HEK293 (cell line): Measurements from ENCODE around the gene TNFRSF4.
A peak's percentile ranks its signal among the peaks of the same experiment; 100 is the strongest.

Experiments used
- BCL6B ChIP-seq: fragments of 450-650 bp; formaldehyde crosslinking; IDR thresholded peaks from 2 replicates; pipeline ENCODE4 v1.5.1; 2017; ENCODE audit warnings: missing biosample characterization, missing genetic modification characterization
- EGR2 ChIP-seq: fragments of 450-650 bp; formaldehyde crosslinking; IDR thresholded peaks from 2 replicates; pipeline ENCODE4 v1.5.1; 2016; ENCODE audit warnings: low read depth, missing biosample characterization, missing genetic modification characterization
- GLIS2 ChIP-seq: fragments of 450-650 bp; formaldehyde crosslinking; IDR thresholded peaks from 2 replicates; pipeline ENCODE4 v1.5.1; 2016; ENCODE audit warnings: missing biosample characterization, missing genetic modification characterization
- INSM2 ChIP-seq: fragments of 450-650 bp; formaldehyde crosslinking; IDR thresholded peaks from 2 replicates; pipeline ENCODE4 v1.5.1; 2016; ENCODE audit warnings: missing biosample characterization, missing genetic modification characterization
- KLF10 ChIP-seq: fragments of 450-650 bp; IDR thresholded peaks from 2 replicates; pipeline ENCODE4 v1.5.1; 2018; ENCODE audit warnings: missing biosample characterization, mild to moderate bottlenecking, missing genetic modification characterization
- KLF8 ChIP-seq: fragments of 450-650 bp; formaldehyde crosslinking; IDR thresholded peaks from 2 replicates; pipeline ENCODE4 v1.5.1; 2016; ENCODE audit warnings: missing biosample characterization, missing genetic modification characterization
- PBX3 ChIP-seq: sonication (generic); formaldehyde crosslinking; IDR thresholded peaks from 2 replicates; pipeline ENCODE4 v1.8.1; 2022; ENCODE audit warnings: mild to moderate bottlenecking, moderate library complexity, missing genetic modification reagents
- PRDM2 ChIP-seq: fragments of 450-650 bp; formaldehyde crosslinking; IDR thresholded peaks from 2 replicates; pipeline ENCODE4 v1.5.1; 2016; ENCODE audit warnings: missing biosample characterization, missing genetic modification characterization, borderline replicate concordance
- RBAK ChIP-seq: fragments of 450-650 bp; formaldehyde crosslinking; IDR thresholded peaks from 2 replicates; pipeline ENCODE4 v1.5.1; 2016; ENCODE audit warnings: missing biosample characterization, missing genetic modification characterization
- REPIN1 ChIP-seq: fragments of 450-650 bp; formaldehyde crosslinking; IDR thresholded peaks from 2 replicates; pipeline ENCODE4 v1.5.1; 2017; ENCODE audit warnings: missing biosample characterization, missing genetic modification characterization, low read depth
- SCRT2 ChIP-seq: fragments of 450-650 bp; formaldehyde crosslinking; IDR thresholded peaks from 2 replicates; pipeline ENCODE4 v1.5.1; 2016; ENCODE audit warnings: missing biosample characterization, missing genetic modification characterization
- TCF7L2 ChIP-seq: IDR thresholded peaks from 2 replicates; pipeline ENCODE4 v1.6.1; 2011; ENCODE audit warnings: low read depth, mild to moderate bottlenecking, inconsistent platforms, low read length, moderate library complexity, borderline replicate concordance
- WT1 ChIP-seq: fragments of 450-650 bp; formaldehyde crosslinking; IDR thresholded peaks from 2 replicates; pipeline ENCODE4 v1.5.1; 2016; ENCODE audit warnings: missing biosample characterization, missing genetic modification characterization
- ZBTB44 ChIP-seq: fragments of 450-650 bp; IDR thresholded peaks from 2 replicates; pipeline ENCODE4 v1.5.1; 2018; ENCODE audit warnings: missing biosample characterization, mild to moderate bottlenecking, missing genetic modification characterization
- ZBTB8A ChIP-seq: fragments of 450-650 bp; formaldehyde crosslinking; IDR thresholded peaks from 2 replicates; pipeline ENCODE4 v1.5.1; 2016; ENCODE audit warnings: missing biosample characterization, missing genetic modification characterization
- ZFHX2 ChIP-seq: fragments of 450-650 bp; formaldehyde crosslinking; conservative IDR thresholded peaks from 2 replicates; pipeline ENCODE4 v1.5.1; 2016; ENCODE audit warnings: missing biosample characterization, missing genetic modification characterization
- ZFP69B ChIP-seq: fragments of 450-650 bp; formaldehyde crosslinking; IDR thresholded peaks from 2 replicates; pipeline ENCODE4 v1.5.1; 2016; ENCODE audit warnings: missing biosample characterization, missing genetic modification characterization
- ZNF157 ChIP-seq: fragments of 450-650 bp; formaldehyde crosslinking; IDR thresholded peaks from 2 replicates; pipeline ENCODE4 v1.5.1; 2016; ENCODE audit warnings: missing biosample characterization, missing genetic modification characterization
- ZNF16 ChIP-seq: fragments of 450-650 bp; formaldehyde crosslinking; IDR thresholded peaks from 2 replicates; pipeline ENCODE4 v1.5.1; 2016; ENCODE audit warnings: low read depth, missing biosample characterization, missing genetic modification characterization
- ZNF223 ChIP-seq: fragments of 450-650 bp; formaldehyde crosslinking; IDR thresholded peaks from 2 replicates; pipeline ENCODE4 v1.5.1; 2016; ENCODE audit warnings: missing biosample characterization, missing genetic modification characterization
- ZNF23 ChIP-seq: fragments of 450-650 bp; formaldehyde crosslinking; IDR thresholded peaks from 2 replicates; pipeline ENCODE4 v1.5.1; 2016; ENCODE audit warnings: missing biosample characterization, missing genetic modification characterization, borderline replicate concordance
- ZNF239 ChIP-seq: fragments of 450-650 bp; formaldehyde crosslinking; IDR thresholded peaks from 2 replicates; pipeline ENCODE4 v1.5.1; 2016; ENCODE audit warnings: missing biosample characterization, missing genetic modification characterization
- ZNF501 ChIP-seq: fragments of 450-650 bp; formaldehyde crosslinking; IDR thresholded peaks from 2 replicates; pipeline ENCODE4 v1.5.1; 2016; ENCODE audit warnings: missing biosample characterization, missing genetic modification characterization
- ZNF514 ChIP-seq: fragments of 450-650 bp; formaldehyde crosslinking; IDR thresholded peaks from 2 replicates; pipeline ENCODE4 v1.5.1; 2016; ENCODE audit warnings: missing biosample characterization, missing genetic modification characterization
- ZNF596 ChIP-seq: fragments of 450-650 bp; IDR thresholded peaks from 2 replicates; pipeline ENCODE4 v1.5.0; 2018; ENCODE audit warnings: missing biosample characterization, mild to moderate bottlenecking, missing genetic modification characterization, moderate library complexity
- ZSCAN18 ChIP-seq: fragments of 450-650 bp; formaldehyde crosslinking; IDR thresholded peaks from 2 replicates; pipeline ENCODE4 v1.5.1; 2016; ENCODE audit warnings: missing biosample characterization, missing genetic modification characterization

The TNFRSF4 gene

GRCh38 chr1:1236945-1237873 lies 23.3 kb upstream of the TNFRSF4 start (continued):
- TF ChIP-seq PRDM2 (tag by site-specific recombination): no peak
- no peak for TF ChIP-seq ZBTB44 (tag by site-specific recombination)
- peak; percentile 66 for TF ChIP-seq ZFHX2 (tag by site-specific recombination)
- TF ChIP-seq ZNF501 (tag by site-specific recombination): no peak
- no peak for TF ChIP-seq ZNF23 (tag by site-specific recombination)
- TF ChIP-seq ZNF514 (tag by site-specific recombination): no peak
- TF ChIP-seq ZSCAN18 (tag by site-specific recombination): no peak
- no peak for TF ChIP-seq TCF7L2
- no peak for TF ChIP-seq ZNF239
- 0 out of 2 replicates have a peak, but pooled peaks have one; percentile 38 for TF ChIP-seq EGR2 (tag by site-specific recombination)
- TF ChIP-seq SCRT2 (tag by site-specific recombination): no peak
- peak; percentile 96 for TF ChIP-seq ZFP69B (tag by site-specific recombination)
- TF ChIP-seq WT1: peak; percentile 69
- TF ChIP-seq ZNF223 (tag by site-specific recombination): no peak
- TF ChIP-seq ZBTB8A (tag by site-specific recombination): no peak
- TF ChIP-seq ZNF157 (tag by site-specific recombination): no peak
- TF ChIP-seq INSM2 (tag by site-specific recombination): no peak
- no peak for TF ChIP-seq PBX3 (CRISPR knock-in tag)
- TF ChIP-seq RBAK (tag by site-specific recombination): no peak
- TF ChIP-seq KLF10: no peak
- TF ChIP-seq REPIN1 (tag by site-specific recombination): no peak
- peak; percentile 40; the same call in 1 of the 2 replicates for TF ChIP-seq KLF8 (tag by site-specific recombination)
- no peak for TF ChIP-seq ZNF596 (tag by site-specific recombination)
- no peak for TF ChIP-seq ZNF16 (tag by site-specific recombination)
- TF ChIP-seq BCL6B: no peak
- TF ChIP-seq GLIS2 (tag by site-specific recombination): peak; percentile 72
